Kidney (tissue), 14 donors: ENCODE results near the gene XRCC5. TPM values are rescaled to one million over a fixed set of nuclear protein-coding genes. Genes with fewer than 3 reads are reported as not detected.

ENCODE experiments used
- DNase-seq, 5 donors: peaks; one replicate each; pipeline ENCODE4 v3.0.0-alpha.2; 2013 to 2020
- FAIRE-seq: peaks from 2 replicates; lab custom pipeline; 2012; peaks lifted over from hg19 to GRCh38; lab: Jason Lieb, UNC
- H3K27ac ChIP-seq, 2 donors: one replicate each; pipeline ENCODE4 v1.7.0; 2013; ENCODE audit warnings: low read depth in 2 of 2, low read length in 2 of 2, inconsistent platforms in 1 of 2
- H3K27me3 ChIP-seq: one replicate; pipeline ENCODE4 v1.7.1; 2013; ENCODE audit warnings: low read length, inconsistent platforms; ENCODE audit not compliant: control insufficient read depth, insufficient read depth
- H3K36me3 ChIP-seq, 3 donors: one replicate each; pipeline versions ENCODE4 v1.7.0 to v1.7.1; 2013; ENCODE audit warnings: low read length in 3 of 3, control low read depth in 1 of 3, inconsistent platforms in 1 of 3; ENCODE audit not compliant: insufficient read depth in 3 of 3, control insufficient read depth in 2 of 3
- H3K4me1 ChIP-seq, 3 donors: one replicate each; pipeline versions ENCODE4 v1.7.0 to v1.7.1; 2013; ENCODE audit warnings: low read length in 3 of 3, inconsistent platforms in 1 of 3, low read depth in 1 of 3; ENCODE audit not compliant: control insufficient read depth in 2 of 3, insufficient read depth in 2 of 3
- H3K4me3 ChIP-seq, 3 donors: one replicate each; pipeline versions ENCODE4 v1.7.0 to v1.8.1; 2013; ENCODE audit warnings: low read length in 3 of 3, control low read depth in 1 of 3, inconsistent platforms in 1 of 3
- H3K9ac ChIP-seq, 3 donors: one replicate each; pipeline versions ENCODE4 v1.7.0 to v1.7.1; 2013; ENCODE audit warnings: low read length in 3 of 3, control low read depth in 1 of 3, inconsistent platforms in 1 of 3
- H3K9me3 ChIP-seq, 3 donors: one replicate each; pipeline versions ENCODE4 v1.7.0 to v1.7.1; 2013; ENCODE audit warnings: low read length in 3 of 3, control low read depth in 1 of 3, inconsistent platforms in 1 of 3; ENCODE audit not compliant: control insufficient read depth in 2 of 3, insufficient read depth in 1 of 3
- CTCF ChIP-seq: IDR thresholded peaks from 3 replicates; pipeline ENCODE4 v1.5.1; 2012; ENCODE audit warnings: mild to moderate bottlenecking, moderate library complexity, borderline replicate concordance; ENCODE audit not compliant: insufficient read depth; ENCODE audit errors: extremely low read depth
- intact Hi-C: fragments of 100-400 bp; cut with DNase I; formaldehyde crosslinking; loops from one replicate; pipeline ENCODE4 v1.11.1; 2022
- polyA plus RNA-seq: library from polyadenylated mRNA; stranded (reverse); fragments of 350-450 nt; fragmentation: Illumina TruSeq; extraction: RNeasy Lipid Tissue Mini Kit (QIAGEN cat#74804); gene quantifications from one replicate; pipeline ENCODE4 v1.2.3, GENCODE V29; 2014; ENCODE audit warnings: low read depth, low replicate concordance; ENCODE audit not compliant: insufficient read depth
- total RNA-seq: library from RNA; stranded (reverse); fragmentation: NEBNext Ultra II Directional; extraction: Animal tissue kit (Norgen Biotek cat#: 25700); gene quantifications from one replicate; pipeline ENCODE4 v1.2.1, GENCODE V29; 2021
- donor health status: control.
- donor health status: control.
- donor health status: control.
- donor health status: control.
- donor health status: control.
- donor health status: DM: yes; HTN: yes; CAD: no.
- donor health status: Normal renal cell carcinoma (clear cell type).

Gene XRCC5
- total and polyA plus RNA-seq, 2 donors from 2014 or later, result 90.7 to 265 TPM

- Histone ChIP-seq H3K4me3 (no peak overlapping the region), H3K36me3 (peaks cover 0 to 3% (median 0%) of the 10 kb centered on the region in 3 donors), H3K9ac (no peak overlapping the region), H3K4me1 (peaks cover 0 to 8% (median 4%) of the 10 kb centered on the region in 3 donors), H3K27me3 (no peaks in the 10 kb centered on the region), H3K9me3 (no peaks in the 10 kb centered on the region), H3K27ac (no peak overlapping the region)
- intact Hi-C loops, result no loop called here
- no peak for TF ChIP-seq CTCF
- DNase-seq (peak in 1 of 5 donors; percentile 29), FAIRE-seq (no peak)
Observed at GRCh38 chr2:216215658-216216390, 106.7 kb downstream of the XRCC5 start.

GRCh38 chr2:216216951-216217903 lies 108.1 kb downstream of the XRCC5 start:
- FAIRE-seq (no peak), DNase-seq (peak in 2 of 5 donors; percentile 25 to 43)
- Histone ChIP-seq H3K9me3 (no peaks in the 10 kb centered on the region), H3K27ac (peak overlapping the region; percentile 2 to 63), H3K4me1 (peaks cover 0 to 8% (median 4%) of the 10 kb centered on the region in 3 donors), H3K4me3 (no peak overlapping the region), H3K9ac (no peak overlapping the region), H3K27me3 (no peaks in the 10 kb centered on the region), H3K36me3 (no peaks in the 10 kb centered on the region)
- TF ChIP-seq CTCF, result no peak
- intact Hi-C loops, result no loop called here

- Histone ChIP-seq H3K9ac (no peak overlapping the region), H3K9me3 (no peaks in the 10 kb centered on the region), H3K4me1 (peaks cover 0 to 8% (median 4%) of the 10 kb centered on the region in 3 donors), H3K27ac (peak overlapping the region in 1 of 2 donors; percentile 63), H3K36me3 (no peaks in the 10 kb centered on the region), H3K4me3 (no peak overlapping the region), H3K27me3 (no peaks in the 10 kb centered on the region)
- no peak for TF ChIP-seq CTCF
- no peak for DNase-seq
- FAIRE-seq, result no peak
- intact Hi-C loops, result no loop called here
Observed at GRCh38 chr2:216217904-216218260, 108.7 kb downstream of the XRCC5 start.
